ENCODE results near the gene NCF2.

- TF ChIP-seq CTCF (IDR thresholded peaks at IDR 0.05) (no peak), POLR2A (IDR thresholded peaks at IDR 0.05) (no peak)
These were observed 75.1 kb downstream of the NCF2 start for GRCh38 chr1:183515002-183515689.
